ENCODE results near the gene KIF18B.
"Not testable (repeated sequence)": the region's sequence is repeated elsewhere in the genome, so short reads cannot be mapped to it uniquely, and the experiment has no call there.

Gene KIF18B

GRCh38 chr17:44969144-44969780, 21.7 kb upstream of the KIF18B start:
- peak; percentile 40 for DNase-seq (ENCODE audit: low spot score)

GRCh38 chr17:44968225-44969143, 20.9 kb upstream of the KIF18B start, which contains the start of gene C1QL1:
Gene C1QL1, minus strand, starts transcription at chr17:44968303. Its CDS starts 255 bp downstream, at chr17:44968048.
- peak; percentile 70 for DNase-seq (ENCODE audit: low spot score)

GRCh38 chr17:44967907-44968224, 20.3 kb upstream of the KIF18B start:
- DNase-seq (ENCODE audit: low spot score): no peak

DNA sequence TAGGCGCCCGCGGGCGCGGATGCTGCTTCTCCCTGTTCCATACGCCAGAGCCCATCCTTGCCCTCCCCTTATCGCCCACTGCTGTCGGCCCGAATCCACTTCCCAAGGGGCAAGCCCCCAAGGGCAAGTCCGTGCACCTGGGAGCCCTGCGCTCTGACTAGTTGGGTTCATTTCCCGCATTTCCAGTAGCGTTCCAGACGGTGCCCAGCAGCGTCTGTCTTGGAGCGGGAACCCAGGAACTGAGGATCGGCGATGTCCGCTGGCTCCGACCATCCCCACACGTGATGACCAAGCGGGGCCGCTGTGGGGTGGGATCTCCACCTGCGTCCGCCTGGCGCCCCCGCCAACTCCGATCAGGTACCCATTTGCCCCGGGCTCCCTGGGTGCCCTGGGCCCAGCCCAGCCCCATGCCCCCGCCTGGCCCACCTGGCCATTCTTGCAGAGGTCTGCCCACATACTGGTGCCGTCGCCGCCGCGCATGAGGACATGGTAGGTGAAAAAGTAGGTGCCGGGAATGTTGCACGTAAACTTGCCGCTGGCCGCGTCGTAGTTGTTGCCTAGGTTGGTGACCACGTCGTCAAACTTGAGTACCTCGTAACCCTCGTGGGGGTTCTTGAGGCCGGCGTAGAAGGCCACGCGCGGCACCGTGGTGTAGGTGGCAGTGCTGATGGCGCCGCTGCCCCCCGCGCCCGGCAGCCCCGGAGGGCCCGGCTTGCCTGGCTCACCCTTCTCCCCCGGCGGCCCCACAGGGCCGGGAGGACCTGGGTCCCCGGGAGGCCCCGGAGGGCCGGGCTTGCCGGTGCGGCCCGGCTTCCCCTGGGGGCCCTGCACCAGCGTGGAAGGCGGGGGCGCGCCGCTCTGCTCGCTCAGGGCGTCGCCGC, 19.7 kb upstream of the KIF18B start:
- no peak for DNase-seq (ENCODE audit: low spot score)

DNA sequence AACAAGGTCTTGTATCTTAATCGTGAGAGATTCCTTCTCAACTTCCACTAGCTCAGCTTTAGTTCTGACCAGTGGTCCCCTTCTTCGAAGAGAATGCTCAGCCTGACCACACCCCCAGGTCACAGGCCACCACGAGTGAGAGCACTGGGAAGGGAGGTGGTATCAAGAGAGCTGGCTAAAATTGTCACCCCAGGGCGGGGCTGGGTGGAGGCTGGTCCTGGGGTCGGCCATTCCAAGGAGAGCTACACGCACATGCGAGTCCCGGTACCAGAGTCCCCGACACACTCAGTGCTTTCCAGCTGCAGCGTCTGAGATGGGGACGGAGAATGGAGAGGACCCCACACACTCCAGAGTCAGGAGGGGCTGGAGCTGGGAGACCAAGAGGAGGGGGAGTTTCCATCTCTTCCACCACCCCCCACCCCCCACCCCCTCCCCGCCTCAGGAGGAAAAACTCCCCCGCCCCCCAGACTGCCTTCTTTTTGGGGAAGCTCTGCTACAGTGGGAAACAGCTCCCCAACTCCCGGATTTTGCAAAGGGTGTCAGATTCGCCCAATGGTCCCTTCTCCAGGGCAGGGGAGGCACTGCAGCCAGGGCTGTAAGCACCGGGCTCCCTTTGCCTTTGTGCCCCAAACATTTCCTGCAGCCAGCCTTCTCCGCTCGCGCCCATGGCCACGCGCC, 18.9 kb upstream of the KIF18B start:
- no peak for DNase-seq (ENCODE audit: low spot score)

DNA sequence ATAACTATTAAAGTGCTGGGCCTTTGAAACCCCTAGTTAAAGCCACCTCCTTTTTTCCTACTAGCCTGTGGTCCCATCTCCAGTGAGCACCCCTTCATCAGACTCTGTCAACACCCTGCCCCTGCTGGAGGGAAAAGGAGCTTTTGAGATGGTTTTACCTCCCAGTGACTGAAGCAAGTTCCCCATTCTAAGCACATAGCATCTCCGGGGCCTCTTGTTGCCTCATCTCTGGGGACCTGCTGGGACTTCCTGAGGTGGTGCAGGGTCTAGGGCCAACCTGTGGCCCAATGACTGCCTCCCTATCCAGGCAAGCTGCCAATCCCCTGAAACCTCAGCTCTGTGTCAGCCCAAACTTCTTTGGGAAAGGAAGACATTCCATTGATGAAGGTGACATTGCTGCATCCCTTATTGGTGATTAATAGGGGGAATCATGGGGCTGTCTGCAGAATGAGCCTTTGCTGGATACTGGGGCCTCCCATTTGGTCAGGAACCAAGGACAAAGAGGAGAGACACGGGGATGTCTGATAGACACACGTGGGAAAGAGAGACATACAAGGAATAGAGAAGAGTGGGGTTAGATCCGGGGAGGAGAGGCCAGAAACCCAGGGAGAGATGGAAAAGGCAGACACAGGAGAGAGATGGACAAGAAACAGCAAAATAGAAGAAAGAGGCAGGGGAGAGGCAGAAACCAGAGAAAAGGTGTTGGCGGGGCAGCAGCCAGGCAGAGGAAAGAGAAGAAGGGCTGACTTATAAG, 18.1 kb upstream of the KIF18B start:
- DNase-seq (ENCODE audit: low spot score): no peak

DNA sequence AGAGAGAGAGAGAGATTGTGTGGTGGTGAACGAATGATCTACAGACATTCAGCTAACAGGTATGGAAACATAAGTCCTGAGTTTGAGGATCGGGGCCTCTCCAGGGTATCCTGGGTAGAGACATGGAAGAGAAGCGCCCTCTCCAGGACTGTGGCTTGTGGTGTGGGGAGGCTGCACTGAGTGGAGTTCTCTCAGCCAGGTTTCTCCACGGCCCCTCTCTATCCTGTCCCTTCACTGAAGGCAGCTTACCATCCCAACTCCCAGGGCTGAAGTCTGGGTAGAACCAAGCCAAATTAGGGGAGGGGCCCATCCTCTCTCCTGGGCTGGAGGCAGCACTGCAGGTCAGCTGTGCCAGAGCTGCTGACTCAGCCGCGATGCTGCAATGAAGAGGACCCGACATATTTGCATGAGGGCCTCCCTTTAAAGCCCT, 14.4 kb upstream of the KIF18B start:
- peak; percentile 57 for DNase-seq (ENCODE audit: low spot score)

DNA sequence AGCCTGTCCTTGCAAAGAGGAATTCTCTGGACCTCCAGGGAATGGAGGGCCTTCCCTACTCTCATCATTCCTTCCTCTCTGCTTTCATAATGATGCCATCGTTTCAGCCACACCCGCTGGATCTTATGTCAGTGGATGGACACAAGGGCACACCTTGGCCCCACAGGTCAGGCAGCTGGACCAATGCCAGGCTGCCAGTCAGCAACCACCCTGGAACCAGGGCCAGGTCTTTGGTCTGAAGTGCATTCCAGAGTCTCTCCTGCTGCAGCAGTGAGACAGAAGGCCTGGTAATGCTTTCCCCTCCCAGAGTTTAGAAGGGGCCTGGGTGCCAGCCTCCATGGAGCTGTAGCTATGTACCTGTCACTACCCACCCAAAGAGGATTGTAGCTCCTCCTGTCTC, 13.1 kb upstream of the KIF18B start:
- no peak for DNase-seq (ENCODE audit: low spot score)

DNA sequence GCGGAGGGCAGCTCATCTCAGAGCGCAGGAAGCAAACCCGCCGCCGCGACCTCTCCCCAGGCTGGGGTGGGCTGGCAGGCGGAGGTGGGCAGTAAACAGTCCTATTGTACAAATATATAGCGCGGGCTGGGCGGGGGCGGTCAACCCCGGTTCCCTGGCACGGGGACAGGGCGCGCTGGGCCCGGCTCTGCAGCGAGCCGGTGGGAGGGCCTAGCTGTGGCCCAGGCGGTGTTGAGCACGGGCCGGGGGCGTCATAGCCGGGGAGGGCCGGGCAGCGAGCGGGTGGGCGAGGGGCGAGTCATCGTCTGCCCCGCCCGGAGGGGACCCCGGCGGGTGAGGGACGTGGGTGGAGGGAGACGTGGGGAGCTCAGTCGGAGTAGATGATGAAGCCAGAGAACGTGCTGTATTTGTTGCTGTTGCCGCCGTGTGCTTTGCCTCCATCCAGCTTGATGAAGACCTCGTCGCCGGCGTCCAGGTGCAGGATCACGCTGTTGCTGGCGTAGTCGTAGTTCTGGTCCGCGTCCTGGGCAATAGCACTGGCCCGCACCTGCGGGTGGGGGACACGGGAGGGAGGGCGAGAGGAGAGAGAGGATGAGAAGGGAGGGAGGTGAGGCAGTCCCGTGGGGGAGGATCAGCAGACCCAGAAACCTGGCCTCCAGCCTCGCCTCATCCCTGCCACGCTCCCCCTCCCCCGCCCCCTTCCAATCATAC, 12.4 kb upstream of the KIF18B start:
- DNase-seq (ENCODE audit: low spot score): peak; percentile 28

DNA sequence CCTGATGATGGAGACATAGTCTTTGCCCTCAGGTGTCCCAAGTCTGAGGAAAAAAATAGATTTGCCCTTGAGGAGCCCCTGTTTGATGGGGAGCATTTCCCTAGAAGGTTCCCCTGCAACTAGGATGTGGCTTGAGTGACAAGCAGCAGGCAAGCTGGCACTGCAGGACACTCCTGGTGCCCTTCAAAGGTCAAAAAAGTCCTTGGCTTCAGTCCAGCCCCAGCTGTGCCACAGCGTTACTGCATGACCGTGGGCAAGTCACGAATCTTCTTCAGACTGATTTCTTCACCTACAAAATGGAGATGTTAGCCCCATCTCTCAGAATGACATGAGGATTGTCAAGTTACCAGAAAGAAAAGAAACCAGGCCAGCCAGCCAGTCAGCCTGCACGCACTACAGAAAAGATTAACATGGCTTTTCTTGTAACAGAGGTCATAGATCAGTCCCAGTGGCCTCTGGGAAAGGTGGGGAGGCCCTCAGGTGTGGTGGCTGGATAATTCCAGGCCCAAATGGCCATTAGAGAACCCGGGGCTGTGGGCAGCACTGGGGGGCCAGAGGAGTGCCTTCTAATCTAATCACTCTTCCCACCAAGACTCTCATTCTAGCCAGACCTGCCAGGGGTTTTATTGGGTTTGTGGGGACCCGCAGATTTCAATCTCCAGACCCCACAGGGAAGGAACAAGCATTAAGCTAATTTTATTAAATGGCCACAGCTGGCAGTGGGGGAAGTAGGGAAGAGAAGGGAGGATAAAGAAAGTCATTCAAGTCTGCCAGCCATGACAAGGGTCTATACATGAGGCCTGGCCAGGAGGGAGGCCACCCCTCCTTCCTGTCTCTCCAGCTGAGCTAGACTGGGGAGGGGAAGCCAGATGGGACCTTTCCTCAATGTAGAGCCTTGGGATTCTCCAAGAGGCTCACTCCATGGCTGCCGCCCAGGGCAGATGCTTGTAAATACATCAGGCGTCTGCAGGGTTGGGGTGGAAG, 9.7 kb upstream of the KIF18B start:
- DNase-seq (ENCODE audit: low spot score): no peak

GRCh38 chr17:44955674-44956425, 8.3 kb upstream of the KIF18B start:
- no peak for DNase-seq (ENCODE audit: low spot score)

GRCh38 chr17:44952946-44953475, 5.4 kb upstream of the KIF18B start:
- DNase-seq (ENCODE audit: low spot score): no peak

DNA sequence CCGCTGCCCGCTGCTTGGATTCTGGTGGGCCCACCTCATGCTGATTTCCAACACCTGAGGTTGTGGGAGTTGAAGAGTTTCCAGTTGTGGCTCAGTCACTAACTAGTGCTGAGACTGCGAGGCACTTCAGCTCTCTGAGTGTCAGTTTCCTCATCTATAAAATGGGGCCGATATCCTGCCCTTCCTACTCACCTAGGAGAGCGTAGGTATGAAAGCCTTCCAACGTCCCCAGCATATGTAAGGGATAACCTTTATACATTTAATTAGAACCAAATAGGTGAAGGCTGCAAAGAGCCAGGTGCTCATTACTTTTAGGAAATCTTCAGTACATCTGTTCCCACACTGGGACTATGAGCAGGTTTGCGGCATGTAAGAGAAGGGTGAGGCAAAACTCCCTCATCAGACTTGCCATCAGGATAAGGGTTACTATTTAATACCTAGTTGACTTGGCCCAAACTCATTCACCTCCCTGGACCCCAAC, 782 bp upstream of the KIF18B start:
- DNase-seq (ENCODE audit: low spot score): no peak

GRCh38 chr17:44945652-44946051, 1.9 kb downstream of the KIF18B start:
- DNase-seq (ENCODE audit: low spot score): not testable (repeated sequence)

- no peak for DNase-seq (ENCODE audit: low spot score)
Observed at GRCh38 chr17:44942456-44942855, 5.1 kb downstream of the KIF18B start.

- no peak for DNase-seq (ENCODE audit: low spot score)
Observed at GRCh38 chr17:44941712-44942331, 5.8 kb downstream of the KIF18B start.

DNA sequence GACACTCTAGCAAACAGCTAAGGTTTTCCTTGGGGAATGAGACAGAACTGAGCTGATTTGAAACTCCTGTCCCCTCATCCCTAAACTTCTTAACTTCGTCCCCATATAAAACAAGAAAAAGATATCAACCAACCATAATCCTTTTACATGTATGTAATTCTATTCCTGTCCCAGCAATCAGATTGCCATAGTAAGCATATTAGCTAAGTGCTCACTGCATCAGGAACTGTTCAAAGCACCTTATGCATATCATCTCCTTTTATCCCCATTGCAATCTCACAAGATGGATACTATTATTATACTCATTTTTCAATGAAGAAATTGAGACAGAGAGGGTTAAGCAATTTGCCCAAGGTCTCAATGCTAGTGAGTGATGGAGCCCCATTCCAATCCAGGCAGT, 6.8 kb downstream of the KIF18B start:
- DNase-seq (ENCODE audit: low spot score): no peak

- DNase-seq (ENCODE audit: low spot score): no peak
Observed at GRCh38 chr17:44940317-44940716, 7.3 kb downstream of the KIF18B start.
